Neural progenitor cell (in vitro differentiated cells): ENCODE measurements around the gene SBF2. TPM values are rescaled to one million over a fixed set of nuclear protein-coding genes. Genes with fewer than 3 reads are reported as not detected.
"Not testable (repeated sequence)": the region's sequence is repeated elsewhere in the genome, so short reads cannot be mapped to it uniquely, and the experiment has no call there.

Source experiments
- DNase-seq: peaks from one replicate; pipeline ENCODE4 v3.0.0-alpha.2; 2016; ENCODE audit warnings: low spot score
- H2AFZ ChIP-seq: fragments of 200-600 bp; sonication (generic); replicated peaks from 2 replicates; pipeline ENCODE4 v1.6.1; 2016; ENCODE audit warnings: antibody characterized with exemption
- H3F3A ChIP-seq: fragments of 200-600 bp; sonication (generic); 2 replicates; pipeline ENCODE4 v1.6.1; 2016; ENCODE audit warnings: antibody characterized with exemption, low read depth
- H3K27ac ChIP-seq: fragments of 200-600 bp; sonication (generic); 2 replicates; pipeline ENCODE4 v1.5.1; 2016; ENCODE audit warnings: mild to moderate bottlenecking
- H3K27me3 ChIP-seq: fragments of 200-600 bp; sonication (generic); 2 replicates; pipeline ENCODE4 v1.6.1; 2016; ENCODE audit warnings: mild to moderate bottlenecking, moderate library complexity
- H3K36me3 ChIP-seq: fragments of 200-600 bp; sonication (generic); 2 replicates; pipeline ENCODE4 v1.5.1; 2016
- H3K4me1 ChIP-seq: fragments of 200-600 bp; sonication (generic); 2 replicates; pipeline ENCODE4 v1.6.1; 2016; ENCODE audit warnings: mixed run types
- H3K4me2 ChIP-seq: fragments of 200-600 bp; sonication (generic); 2 replicates; pipeline ENCODE4 v1.6.1; 2016
- H3K4me3 ChIP-seq: fragments of 200-600 bp; sonication (generic); 2 replicates; pipeline ENCODE4 v1.5.1; 2016
- H3K79me2 ChIP-seq: fragments of 200-600 bp; sonication (generic); 2 replicates; pipeline ENCODE4 v1.6.1; 2016; ENCODE audit warnings: low read depth
- H3K9ac ChIP-seq: fragments of 200-600 bp; sonication (generic); 2 replicates; pipeline ENCODE4 v1.6.1; 2016
- H3K9me3 ChIP-seq: fragments of 200-600 bp; sonication (generic); 2 replicates; pipeline ENCODE4 v1.5.1; 2016; ENCODE audit warnings: low read depth
- H4K20me1 ChIP-seq: fragments of 200-600 bp; sonication (generic); 2 replicates; pipeline ENCODE4 v1.6.1; 2016; ENCODE audit warnings: low read depth
- H3K27ac Mint-ChIP-seq: 3 replicates; pipeline ENCODE4 v1.8.0; 2021; ENCODE audit warnings: mixed read lengths
- H3K27me3 Mint-ChIP-seq: 2 replicates; pipeline ENCODE4 v1.8.0; 2022; ENCODE audit warnings: low read depth, mild to moderate bottlenecking, inconsistent platforms, moderate library complexity, mixed read lengths; ENCODE audit not compliant: insufficient read depth
- H3K36me3 Mint-ChIP-seq: 3 replicates; pipeline ENCODE4 v1.8.0; 2021; ENCODE audit warnings: mixed read lengths
- H3K4me1 Mint-ChIP-seq: 3 replicates; pipeline ENCODE4 v1.8.0; 2021; ENCODE audit warnings: mixed read lengths
- H3K4me3 Mint-ChIP-seq: 3 replicates; pipeline ENCODE4 v1.8.0; 2021; ENCODE audit warnings: mild to moderate bottlenecking, moderate library complexity, mixed read lengths
- H3K9me3 Mint-ChIP-seq: 3 replicates; pipeline ENCODE4 v1.8.0; 2020; ENCODE audit warnings: mixed read lengths
- CTCF ChIP-seq: fragments of 200-600 bp; sonication (generic); IDR thresholded peaks from 2 replicates; pipeline ENCODE4 v1.5.1; 2017; ENCODE audit warnings: antibody characterized with exemption, mild to moderate bottlenecking
- EZH2 ChIP-seq: fragments of 200-600 bp; sonication (generic); IDR thresholded peaks from 2 replicates; pipeline ENCODE4 v1.6.1; 2017; ENCODE audit warnings: antibody characterized with exemption, mild to moderate bottlenecking, moderate library complexity
- EZH2phosphoT487 ChIP-seq: fragments of 200-600 bp; sonication (generic); IDR thresholded peaks from 2 replicates; pipeline ENCODE4 v1.6.1; 2017; ENCODE audit warnings: antibody characterized with exemption
- total RNA-seq: library from RNA; depleted of rRNA; stranded (reverse); fragments of >200 nt; gene quantifications from 2 replicates; pipeline ENCODE4 v1.2.3, GENCODE V29; 2015; ENCODE audit warnings: low replicate concordance

Gene SBF2
- total RNA-seq, 1 donor from 2014 or later: 48.2 TPM

- H3K36me3 Mint-ChIP-seq: peaks cover 12% of the 10 kb centered on the region
- H3K27ac ChIP-seq: no peak overlapping the region
- no peak for TF ChIP-seq EZH2phosphoT487
- no peak for TF ChIP-seq EZH2
- TF ChIP-seq CTCF: no peak
Measured at GRCh38 chr11:9747828-9748227, 546.2 kb downstream of the SBF2 start.

DNA sequence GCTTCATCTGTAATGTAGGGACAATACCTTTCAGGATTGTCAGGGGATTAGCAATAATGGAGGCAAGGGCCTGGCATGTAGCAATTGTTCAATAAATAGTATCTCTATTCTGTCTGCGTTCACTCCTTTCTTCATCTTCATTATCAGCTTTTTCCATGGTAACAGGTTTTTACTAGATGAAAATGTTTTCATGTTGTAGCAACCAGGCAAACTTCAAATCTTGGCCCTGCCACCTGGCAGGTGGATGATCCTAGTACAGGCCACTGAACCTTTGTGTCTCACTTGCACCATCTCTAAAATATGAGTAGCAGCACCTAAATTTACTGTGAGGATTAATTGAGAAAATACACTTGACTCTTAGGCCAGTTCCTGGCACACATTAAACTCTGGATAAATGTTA, 546.8 kb downstream of the SBF2 start:
- Histone ChIP-seq H4K20me1 (no peaks in the 10 kb centered on the region), H3K9me3 (no peaks in the 10 kb centered on the region), H3K27me3 (no peaks in the 10 kb centered on the region), H2AFZ (no peak overlapping the region), H3K4me3 (no peak overlapping the region), H3K4me2 (no peak overlapping the region), H3K9ac (no peak overlapping the region), H3K79me2 (no peaks in the 10 kb centered on the region), H3K4me1 (peaks cover 3% of the 10 kb centered on the region), H3F3A (no peaks in the 10 kb centered on the region), H3K27ac (no peak overlapping the region), H3K36me3 (no peaks in the 10 kb centered on the region)
- Mint-ChIP-seq H3K4me1 (peaks cover 10% of the 10 kb centered on the region), H3K36me3 (peaks cover 14% of the 10 kb centered on the region), H3K27ac (no peak overlapping the region), H3K9me3 (peaks cover 2% of the 10 kb centered on the region), H3K27me3 (peaks cover 2% of the 10 kb centered on the region), H3K4me3 (no peak overlapping the region)
- DNase-seq: no peak
- TF ChIP-seq CTCF (no peak), EZH2phosphoT487 (no peak), EZH2 (no peak)

More at GRCh38 chr11:9747828-9748227, 546.2 kb downstream of the SBF2 start:
- Histone ChIP-seq H3K36me3 (no peaks in the 10 kb centered on the region), H3K27me3 (no peaks in the 10 kb centered on the region), H3F3A (no peaks in the 10 kb centered on the region), H3K9ac (no peak overlapping the region), H3K79me2 (no peaks in the 10 kb centered on the region), H3K4me2 (no peak overlapping the region), H3K4me3 (no peak overlapping the region), H3K4me1 (peaks cover 3% of the 10 kb centered on the region), H4K20me1 (no peaks in the 10 kb centered on the region), H2AFZ (no peak overlapping the region), H3K9me3 (no peaks in the 10 kb centered on the region)
- no peak overlapping the region for H3K4me3 Mint-ChIP-seq
- peaks cover 2% of the 10 kb centered on the region for H3K27me3 Mint-ChIP-seq
- H3K4me1 Mint-ChIP-seq: peaks cover 10% of the 10 kb centered on the region
- peak; percentile 4 for DNase-seq
- H3K27ac Mint-ChIP-seq: no peak overlapping the region
- H3K9me3 Mint-ChIP-seq: peaks cover 2% of the 10 kb centered on the region

- DNase-seq: no peak
- H3K4me1 Mint-ChIP-seq: peaks cover 10% of the 10 kb centered on the region
- H3K4me1 ChIP-seq: peaks cover 3% of the 10 kb centered on the region
Measured at GRCh38 chr11:9745411-9746211, 548.4 kb downstream of the SBF2 start.

DNA sequence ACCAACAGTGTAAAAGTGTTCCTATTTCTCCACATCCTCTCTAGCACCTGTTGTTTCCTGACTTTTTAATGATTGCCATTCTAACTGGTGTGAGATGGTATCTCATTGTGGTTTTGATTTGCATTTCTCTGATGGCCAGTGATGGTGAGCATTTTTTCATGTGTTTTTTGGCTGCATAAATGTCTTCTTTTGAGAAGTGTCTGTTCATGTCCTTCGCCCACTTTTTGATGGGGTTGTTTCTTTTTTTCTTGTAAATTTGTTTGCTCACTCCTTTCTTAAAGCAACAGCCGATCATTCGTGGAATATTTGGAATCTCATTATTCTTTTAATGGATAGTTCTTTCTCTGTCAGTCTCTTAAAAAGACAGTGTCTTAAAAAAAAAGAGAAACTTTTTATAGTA, 550.5 kb downstream of the SBF2 start:
- H3K9ac ChIP-seq, H3K4me3 ChIP-seq, H3K4me2 ChIP-seq, H3K4me1 ChIP-seq, H3K4me3 Mint-ChIP-seq, H4K20me1 ChIP-seq, H3K36me3 ChIP-seq, H3K27me3 Mint-ChIP-seq, H3K9me3 Mint-ChIP-seq, H3K27me3 ChIP-seq, H2AFZ ChIP-seq, DNase-seq, H3F3A ChIP-seq, H3K27ac ChIP-seq, H3K27ac Mint-ChIP-seq, H3K9me3 ChIP-seq, H3K4me1 Mint-ChIP-seq, H3K79me2 ChIP-seq: not testable (repeated sequence)
- H3K36me3 Mint-ChIP-seq: peaks cover 32% of the 10 kb centered on the region

More at GRCh38 chr11:9745411-9746211, 548.4 kb downstream of the SBF2 start:
- Histone ChIP-seq H3K4me2 (no peak overlapping the region), H3K27me3 (no peaks in the 10 kb centered on the region), H4K20me1 (no peaks in the 10 kb centered on the region), H2AFZ (no peak overlapping the region), H3K27ac (no peak overlapping the region), H3K9me3 (no peaks in the 10 kb centered on the region), H3K79me2 (no peaks in the 10 kb centered on the region), H3K9ac (no peak overlapping the region), H3K4me3 (no peak overlapping the region), H3F3A (no peaks in the 10 kb centered on the region), H3K36me3 (no peaks in the 10 kb centered on the region)
- no peak overlapping the region for H3K27ac Mint-ChIP-seq
- no peak for TF ChIP-seq EZH2
- no peak for TF ChIP-seq CTCF
- no peak for TF ChIP-seq EZH2phosphoT487
- peaks cover 25% of the 10 kb centered on the region for H3K36me3 Mint-ChIP-seq
- peaks cover 2% of the 10 kb centered on the region for H3K9me3 Mint-ChIP-seq
- no peak overlapping the region for H3K4me3 Mint-ChIP-seq
- H3K27me3 Mint-ChIP-seq: peaks cover 2% of the 10 kb centered on the region
